ENCODE data around the gene ANGPTL4. TPM values are rescaled to one million over a fixed set of nuclear protein-coding genes. Genes with fewer than 3 reads are reported as not detected.

ANGPTL4 gene
- total and polyA plus RNA-seq, 2 of the 13 experiments (the other 11 are each of a cell fraction or from before 2014, with no cell fraction given), result 0.80 to 21.7 TPM

DNA sequence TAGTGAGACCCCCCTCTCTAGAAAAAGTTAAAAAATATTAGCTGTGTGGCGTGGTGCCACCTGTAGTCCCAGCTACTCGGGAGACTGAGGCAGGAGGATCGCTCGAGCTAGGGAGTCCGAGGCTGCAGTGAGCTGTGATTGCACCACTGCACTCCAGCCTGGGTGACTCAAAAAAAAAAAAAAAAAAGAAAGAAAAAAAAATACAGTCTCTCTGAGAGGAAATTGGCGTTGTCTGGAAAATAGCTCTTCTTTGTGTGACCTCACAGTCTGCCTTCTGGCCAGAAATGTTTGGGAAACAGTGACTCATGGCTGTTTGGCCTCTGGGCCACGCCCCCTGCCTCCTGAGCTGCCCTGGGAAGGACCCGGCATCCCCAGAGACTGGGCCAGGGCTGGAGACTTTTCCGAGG, 59.9 kb downstream of the ANGPTL4 start (continued):
- TF ChIP-seq, protein P1, sequence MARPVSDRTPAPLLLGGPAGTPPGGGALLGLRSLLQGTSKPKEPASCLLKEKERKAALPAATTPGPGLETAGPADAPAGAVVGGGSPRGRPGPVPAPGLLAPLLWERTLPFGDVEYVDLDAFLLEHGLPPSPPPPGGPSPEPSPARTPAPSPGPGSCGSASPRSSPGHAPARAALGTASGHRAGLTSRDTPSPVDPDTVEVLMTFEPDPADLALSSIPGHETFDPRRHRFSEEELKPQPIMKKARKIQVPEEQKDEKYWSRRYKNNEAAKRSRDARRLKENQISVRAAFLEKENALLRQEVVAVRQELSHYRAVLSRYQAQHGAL (CRISPR knock-in tag; IDR thresholded peaks at IDR 0.05; ENCODE audit: not compliant biosample characterization), result no peak
- TF ChIP-seq ARID2 (CRISPR knock-in tag; IDR thresholded peaks at IDR 0.05; ENCODE audit: borderline replicate concordance) (no peak), ZBTB7B (CRISPR knock-in tag; IDR thresholded peaks at IDR 0.05) (no peak), SALL1 (CRISPR knock-in tag; IDR thresholded peaks at IDR 0.05) (no peak), HMG20A (CRISPR knock-in tag; IDR thresholded peaks at IDR 0.05; ENCODE audit: borderline replicate concordance) (peak; percentile 25; the same call in 1 of the 2 replicates)
- TF ChIP-seq, protein P2, sequence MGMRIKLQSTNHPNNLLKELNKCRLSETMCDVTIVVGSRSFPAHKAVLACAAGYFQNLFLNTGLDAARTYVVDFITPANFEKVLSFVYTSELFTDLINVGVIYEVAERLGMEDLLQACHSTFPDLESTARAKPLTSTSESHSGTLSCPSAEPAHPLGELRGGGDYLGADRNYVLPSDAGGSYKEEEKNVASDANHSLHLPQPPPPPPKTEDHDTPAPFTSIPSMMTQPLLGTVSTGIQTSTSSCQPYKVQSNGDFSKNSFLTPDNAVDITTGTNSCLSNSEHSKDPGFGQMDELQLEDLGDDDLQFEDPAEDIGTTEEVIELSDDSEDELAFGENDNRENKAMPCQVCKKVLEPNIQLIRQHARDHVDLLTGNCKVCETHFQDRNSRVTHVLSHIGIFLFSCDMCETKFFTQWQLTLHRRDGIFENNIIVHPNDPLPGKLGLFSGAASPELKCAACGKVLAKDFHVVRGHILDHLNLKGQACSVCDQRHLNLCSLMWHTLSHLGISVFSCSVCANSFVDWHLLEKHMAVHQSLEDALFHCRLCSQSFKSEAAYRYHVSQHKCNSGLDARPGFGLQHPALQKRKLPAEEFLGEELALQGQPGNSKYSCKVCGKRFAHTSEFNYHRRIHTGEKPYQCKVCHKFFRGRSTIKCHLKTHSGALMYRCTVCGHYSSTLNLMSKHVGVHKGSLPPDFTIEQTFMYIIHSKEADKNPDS (CRISPR knock-in tag; IDR thresholded peaks at IDR 0.05), result no peak
- TF ChIP-seq, protein P3, sequence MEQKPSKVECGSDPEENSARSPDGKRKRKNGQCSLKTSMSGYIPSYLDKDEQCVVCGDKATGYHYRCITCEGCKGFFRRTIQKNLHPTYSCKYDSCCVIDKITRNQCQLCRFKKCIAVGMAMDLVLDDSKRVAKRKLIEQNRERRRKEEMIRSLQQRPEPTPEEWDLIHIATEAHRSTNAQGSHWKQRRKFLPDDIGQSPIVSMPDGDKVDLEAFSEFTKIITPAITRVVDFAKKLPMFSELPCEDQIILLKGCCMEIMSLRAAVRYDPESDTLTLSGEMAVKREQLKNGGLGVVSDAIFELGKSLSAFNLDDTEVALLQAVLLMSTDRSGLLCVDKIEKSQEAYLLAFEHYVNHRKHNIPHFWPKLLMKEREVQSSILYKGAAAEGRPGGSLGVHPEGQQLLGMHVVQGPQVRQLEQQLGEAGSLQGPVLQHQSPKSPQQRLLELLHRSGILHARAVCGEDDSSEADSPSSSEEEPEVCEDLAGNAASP (CRISPR knock-in tag; IDR thresholded peaks at IDR 0.05; ENCODE audit: borderline replicate concordance), result peak; percentile 23; the same call in 1 of the 2 replicates
- TF ChIP-seq, protein P4, sequence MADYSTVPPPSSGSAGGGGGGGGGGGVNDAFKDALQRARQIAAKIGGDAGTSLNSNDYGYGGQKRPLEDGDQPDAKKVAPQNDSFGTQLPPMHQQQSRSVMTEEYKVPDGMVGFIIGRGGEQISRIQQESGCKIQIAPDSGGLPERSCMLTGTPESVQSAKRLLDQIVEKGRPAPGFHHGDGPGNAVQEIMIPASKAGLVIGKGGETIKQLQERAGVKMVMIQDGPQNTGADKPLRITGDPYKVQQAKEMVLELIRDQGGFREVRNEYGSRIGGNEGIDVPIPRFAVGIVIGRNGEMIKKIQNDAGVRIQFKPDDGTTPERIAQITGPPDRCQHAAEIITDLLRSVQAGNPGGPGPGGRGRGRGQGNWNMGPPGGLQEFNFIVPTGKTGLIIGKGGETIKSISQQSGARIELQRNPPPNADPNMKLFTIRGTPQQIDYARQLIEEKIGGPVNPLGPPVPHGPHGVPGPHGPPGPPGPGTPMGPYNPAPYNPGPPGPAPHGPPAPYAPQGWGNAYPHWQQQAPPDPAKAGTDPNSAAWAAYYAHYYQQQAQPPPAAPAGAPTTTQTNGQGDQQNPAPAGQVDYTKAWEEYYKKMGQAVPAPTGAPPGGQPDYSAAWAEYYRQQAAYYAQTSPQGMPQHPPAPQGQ (CRISPR knock-in tag; IDR thresholded peaks at IDR 0.05; ENCODE audit: borderline replicate concordance), result no peak
- TF ChIP-seq, protein P5, sequence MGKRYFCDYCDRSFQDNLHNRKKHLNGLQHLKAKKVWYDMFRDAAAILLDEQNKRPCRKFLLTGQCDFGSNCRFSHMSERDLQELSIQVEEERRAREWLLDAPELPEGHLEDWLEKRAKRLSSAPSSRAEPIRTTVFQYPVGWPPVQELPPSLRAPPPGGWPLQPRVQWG (CRISPR knock-in tag; IDR thresholded peaks at IDR 0.05; ENCODE audit: borderline replicate concordance, low read depth), result no peak
- TF ChIP-seq, protein P6, sequence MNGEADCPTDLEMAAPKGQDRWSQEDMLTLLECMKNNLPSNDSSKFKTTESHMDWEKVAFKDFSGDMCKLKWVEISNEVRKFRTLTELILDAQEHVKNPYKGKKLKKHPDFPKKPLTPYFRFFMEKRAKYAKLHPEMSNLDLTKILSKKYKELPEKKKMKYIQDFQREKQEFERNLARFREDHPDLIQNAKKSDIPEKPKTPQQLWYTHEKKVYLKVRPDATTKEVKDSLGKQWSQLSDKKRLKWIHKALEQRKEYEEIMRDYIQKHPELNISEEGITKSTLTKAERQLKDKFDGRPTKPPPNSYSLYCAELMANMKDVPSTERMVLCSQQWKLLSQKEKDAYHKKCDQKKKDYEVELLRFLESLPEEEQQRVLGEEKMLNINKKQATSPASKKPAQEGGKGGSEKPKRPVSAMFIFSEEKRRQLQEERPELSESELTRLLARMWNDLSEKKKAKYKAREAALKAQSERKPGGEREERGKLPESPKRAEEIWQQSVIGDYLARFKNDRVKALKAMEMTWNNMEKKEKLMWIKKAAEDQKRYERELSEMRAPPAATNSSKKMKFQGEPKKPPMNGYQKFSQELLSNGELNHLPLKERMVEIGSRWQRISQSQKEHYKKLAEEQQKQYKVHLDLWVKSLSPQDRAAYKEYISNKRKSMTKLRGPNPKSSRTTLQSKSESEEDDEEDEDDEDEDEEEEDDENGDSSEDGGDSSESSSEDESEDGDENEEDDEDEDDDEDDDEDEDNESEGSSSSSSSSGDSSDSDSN (CRISPR knock-in tag; IDR thresholded peaks at IDR 0.05), result no peak
- TF ChIP-seq, protein P7, sequence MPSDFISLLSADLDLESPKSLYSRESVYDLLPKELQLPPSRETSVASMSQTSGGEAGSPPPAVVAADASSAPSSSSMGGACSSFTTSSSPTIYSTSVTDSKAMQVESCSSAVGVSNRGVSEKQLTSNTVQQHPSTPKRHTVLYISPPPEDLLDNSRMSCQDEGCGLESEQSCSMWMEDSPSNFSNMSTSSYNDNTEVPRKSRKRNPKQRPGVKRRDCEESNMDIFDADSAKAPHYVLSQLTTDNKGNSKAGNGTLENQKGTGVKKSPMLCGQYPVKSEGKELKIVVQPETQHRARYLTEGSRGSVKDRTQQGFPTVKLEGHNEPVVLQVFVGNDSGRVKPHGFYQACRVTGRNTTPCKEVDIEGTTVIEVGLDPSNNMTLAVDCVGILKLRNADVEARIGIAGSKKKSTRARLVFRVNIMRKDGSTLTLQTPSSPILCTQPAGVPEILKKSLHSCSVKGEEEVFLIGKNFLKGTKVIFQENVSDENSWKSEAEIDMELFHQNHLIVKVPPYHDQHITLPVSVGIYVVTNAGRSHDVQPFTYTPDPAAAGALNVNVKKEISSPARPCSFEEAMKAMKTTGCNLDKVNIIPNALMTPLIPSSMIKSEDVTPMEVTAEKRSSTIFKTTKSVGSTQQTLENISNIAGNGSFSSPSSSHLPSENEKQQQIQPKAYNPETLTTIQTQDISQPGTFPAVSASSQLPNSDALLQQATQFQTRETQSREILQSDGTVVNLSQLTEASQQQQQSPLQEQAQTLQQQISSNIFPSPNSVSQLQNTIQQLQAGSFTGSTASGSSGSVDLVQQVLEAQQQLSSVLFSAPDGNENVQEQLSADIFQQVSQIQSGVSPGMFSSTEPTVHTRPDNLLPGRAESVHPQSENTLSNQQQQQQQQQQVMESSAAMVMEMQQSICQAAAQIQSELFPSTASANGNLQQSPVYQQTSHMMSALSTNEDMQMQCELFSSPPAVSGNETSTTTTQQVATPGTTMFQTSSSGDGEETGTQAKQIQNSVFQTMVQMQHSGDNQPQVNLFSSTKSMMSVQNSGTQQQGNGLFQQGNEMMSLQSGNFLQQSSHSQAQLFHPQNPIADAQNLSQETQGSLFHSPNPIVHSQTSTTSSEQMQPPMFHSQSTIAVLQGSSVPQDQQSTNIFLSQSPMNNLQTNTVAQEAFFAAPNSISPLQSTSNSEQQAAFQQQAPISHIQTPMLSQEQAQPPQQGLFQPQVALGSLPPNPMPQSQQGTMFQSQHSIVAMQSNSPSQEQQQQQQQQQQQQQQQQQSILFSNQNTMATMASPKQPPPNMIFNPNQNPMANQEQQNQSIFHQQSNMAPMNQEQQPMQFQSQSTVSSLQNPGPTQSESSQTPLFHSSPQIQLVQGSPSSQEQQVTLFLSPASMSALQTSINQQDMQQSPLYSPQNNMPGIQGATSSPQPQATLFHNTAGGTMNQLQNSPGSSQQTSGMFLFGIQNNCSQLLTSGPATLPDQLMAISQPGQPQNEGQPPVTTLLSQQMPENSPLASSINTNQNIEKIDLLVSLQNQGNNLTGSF (CRISPR knock-in tag; IDR thresholded peaks at IDR 0.05), result no peak
- TF ChIP-seq, protein P8, sequence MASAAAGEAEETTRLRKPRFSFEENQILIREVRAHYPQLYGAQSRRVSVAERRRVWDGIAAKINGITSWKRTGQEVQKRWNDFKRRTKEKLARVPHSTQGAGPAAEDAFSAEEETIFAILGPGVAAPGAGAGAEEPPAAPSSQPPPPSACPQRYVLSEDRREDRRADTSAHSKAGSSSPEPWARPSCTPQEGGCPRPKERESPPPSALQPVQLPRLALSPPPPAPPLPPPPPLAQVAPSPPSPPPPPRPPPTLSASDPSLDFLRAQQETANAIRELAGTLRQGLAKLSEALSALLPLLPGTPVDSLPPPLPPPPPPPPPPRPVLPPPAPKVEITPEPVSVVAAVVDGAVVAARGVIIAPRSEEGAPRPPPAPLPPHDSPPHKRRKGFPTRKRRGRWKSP (CRISPR knock-in tag; IDR thresholded peaks at IDR 0.05), result peak; percentile 24; the same call in 1 of the 2 replicates
